Stimulated activated effector memory CD8-positive, alpha-beta T cell treated with anti-CD3 and anti-CD28 coated beads, Interleukin-12 subunit alpha, Interleukin-12 subunit beta, amount 100 ng/mL, for 72 hours (primary cell): ENCODE measurements around the gene GPR180.

Source experiments
- ATAC-seq: fragments of 150-1000 bp; cut with Tn5 transposase; 2 replicates; pipeline ENCODE4 v1.10.0; 2021
- DNase-seq, 2 donors: peaks; one replicate each; pipeline ENCODE4 v3.0.0; 2021 to 2022; ENCODE audit warnings: low spot score in 2 of 2
- H3K27ac Mint-ChIP-seq: one replicate; pipeline ENCODE4 v1.8.0; 2022; ENCODE audit warnings: mild to moderate bottlenecking, mixed read lengths
- H3K36me3 Mint-ChIP-seq: one replicate; pipeline ENCODE4 v1.8.0; 2022; ENCODE audit warnings: mild to moderate bottlenecking, mixed read lengths
- H3K4me1 Mint-ChIP-seq: one replicate; pipeline ENCODE4 v1.8.0; 2022; ENCODE audit warnings: mixed read lengths
- H3K4me3 Mint-ChIP-seq: one replicate; pipeline ENCODE4 v1.8.0; 2022; ENCODE audit warnings: mild to moderate bottlenecking, mixed read lengths
- H3K9me3 Mint-ChIP-seq: one replicate; pipeline ENCODE4 v1.8.0; 2022; ENCODE audit warnings: mixed read lengths

GPR180 gene

DNA sequence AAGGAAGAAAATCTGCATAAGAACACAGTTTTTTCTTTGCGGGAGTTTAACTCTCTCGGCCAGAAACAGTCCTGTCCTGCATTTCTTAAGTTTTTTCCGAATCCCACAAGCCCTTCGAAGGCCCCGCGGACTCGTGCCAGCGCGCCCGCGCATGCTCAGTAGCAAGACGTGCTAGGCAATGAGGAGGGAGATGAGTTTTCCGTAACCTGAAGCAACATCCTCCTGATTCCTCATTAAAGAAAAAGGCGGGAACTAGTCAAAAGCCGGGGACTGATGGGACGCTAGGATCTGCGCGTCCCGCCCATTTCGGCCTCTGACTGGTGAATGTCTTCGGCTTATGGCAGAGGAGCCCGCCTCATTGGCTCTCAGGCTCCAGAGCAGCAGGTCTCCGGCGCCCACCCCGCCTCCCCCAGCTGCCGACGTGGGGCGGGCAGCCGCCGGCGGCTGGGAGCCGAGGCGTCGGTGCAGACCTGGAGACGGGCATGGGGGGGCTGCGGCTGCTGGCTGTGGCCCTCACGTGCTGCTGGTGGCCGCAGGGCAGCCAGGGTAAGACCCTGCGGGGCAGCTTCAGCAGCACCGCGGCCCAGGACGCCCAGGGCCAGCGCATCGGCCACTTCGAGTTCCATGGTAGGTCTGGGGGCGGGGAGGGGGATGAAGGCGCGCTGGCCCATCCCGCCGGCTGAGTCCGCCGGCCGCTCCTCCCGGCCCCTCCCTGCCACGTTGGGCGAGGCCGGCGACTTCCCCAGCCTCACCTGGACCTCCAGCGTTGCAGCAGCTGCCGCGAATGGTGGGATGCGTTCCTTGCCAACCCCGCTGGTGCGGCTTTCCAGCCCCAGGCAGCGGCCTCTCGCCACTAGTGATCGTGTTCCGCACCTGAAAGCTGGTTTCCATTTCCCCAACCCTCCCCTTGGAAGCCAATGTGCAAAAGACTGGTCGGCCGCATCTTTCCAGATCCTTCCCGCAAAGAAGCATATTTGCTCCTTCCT lies at the start of gene GPR180:
Gene GPR180 (plus strand): TSS at position 412 of the 986 bp plus-strand sequence. CDS start 71 bp downstream, at position 483.
- H3K36me3 Mint-ChIP-seq, result peaks cover 28% of the 10 kb centered on the region
- H3K9me3 Mint-ChIP-seq, result peaks cover 4% of the 10 kb centered on the region
- peak; percentile 74 to 90 for DNase-seq
- peak; percentile 100 for ATAC-seq
- H3K4me1 Mint-ChIP-seq, result peaks cover 20% of the 10 kb centered on the region
- H3K27ac Mint-ChIP-seq, result peak within 1 kb of the TSS; percentile 83
- peak within 1 kb of the TSS; percentile 78 for H3K4me3 Mint-ChIP-seq

DNA sequence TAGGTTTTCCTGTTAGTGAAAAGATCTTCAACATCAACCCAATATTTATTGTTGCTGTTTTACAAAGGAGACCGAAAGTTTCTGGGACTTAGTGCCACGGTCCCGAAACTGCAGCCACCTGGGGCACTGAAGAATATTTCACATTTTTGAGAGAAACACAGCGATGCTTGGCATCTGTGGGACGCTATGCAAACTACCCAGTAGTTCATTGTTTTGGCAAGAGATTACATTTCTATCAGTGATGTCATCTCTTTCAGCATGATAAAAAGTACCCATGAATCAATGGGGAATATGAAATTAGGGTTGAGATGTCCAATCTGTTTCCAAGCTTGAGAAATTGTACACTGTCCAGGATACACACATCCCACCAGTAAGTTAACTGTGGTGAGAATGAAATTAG lies 49.6 kb upstream of the GPR180 start:
- DNase-seq (no peak), ATAC-seq (no peak)
- no peaks in the 10 kb centered on the region for H3K9me3 Mint-ChIP-seq
- H3K4me3 Mint-ChIP-seq, result no peak overlapping the region
- peaks cover 22% of the 10 kb centered on the region for H3K4me1 Mint-ChIP-seq
- no peak overlapping the region for H3K27ac Mint-ChIP-seq
- H3K36me3 Mint-ChIP-seq, result peaks cover 27% of the 10 kb centered on the region

DNA sequence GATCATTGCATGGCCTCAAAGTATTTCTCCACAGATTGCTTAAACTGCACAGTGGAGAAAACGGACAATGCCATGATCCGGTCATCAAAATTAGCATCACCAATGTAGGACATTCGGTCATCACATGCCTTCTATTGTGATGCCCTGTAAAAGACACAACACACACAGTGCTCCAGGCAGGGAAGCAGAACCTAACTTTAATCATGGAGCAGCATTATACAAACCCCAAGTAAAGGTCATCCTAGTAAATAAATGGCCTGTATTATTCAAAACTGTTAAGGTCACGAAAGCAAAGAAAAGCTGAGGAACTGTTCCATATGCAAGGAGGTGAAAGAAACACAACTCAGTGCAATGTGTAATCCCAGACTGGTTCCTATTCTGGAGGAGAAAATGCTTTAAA lies 47.9 kb upstream of the GPR180 start:
- no peak overlapping the region for H3K4me3 Mint-ChIP-seq
- no peak overlapping the region for H3K27ac Mint-ChIP-seq
- no peak for ATAC-seq
- peaks cover 17% of the 10 kb centered on the region for H3K36me3 Mint-ChIP-seq
- H3K4me1 Mint-ChIP-seq, result peaks cover 17% of the 10 kb centered on the region
- DNase-seq, result no peak
- no peaks in the 10 kb centered on the region for H3K9me3 Mint-ChIP-seq

DNA sequence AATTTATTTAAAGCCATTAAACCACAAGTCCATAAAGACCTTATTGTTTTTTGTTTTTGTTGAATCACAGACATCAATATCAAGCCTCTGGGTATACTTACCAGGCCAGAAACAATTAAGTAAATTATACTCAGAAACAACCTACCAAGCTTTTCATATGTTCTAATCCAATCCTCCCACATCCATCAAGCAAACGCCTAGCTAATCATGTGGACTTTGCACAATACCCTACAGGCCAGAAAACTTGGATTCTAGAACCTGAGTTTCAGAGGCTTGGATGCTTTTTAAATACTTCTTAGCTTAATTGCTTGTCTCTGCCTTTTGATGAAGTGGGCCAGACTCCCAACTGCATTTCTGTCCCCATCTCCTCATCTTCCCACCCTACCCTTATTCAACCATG lies 45.6 kb upstream of the GPR180 start:
- ATAC-seq, result no peak
- H3K4me3 Mint-ChIP-seq, result no peak overlapping the region
- H3K4me1 Mint-ChIP-seq, result peaks cover 10% of the 10 kb centered on the region
- H3K9me3 Mint-ChIP-seq, result no peaks in the 10 kb centered on the region
- H3K36me3 Mint-ChIP-seq, result no peaks in the 10 kb centered on the region
- no peak overlapping the region for H3K27ac Mint-ChIP-seq
- no peak for DNase-seq

DNA sequence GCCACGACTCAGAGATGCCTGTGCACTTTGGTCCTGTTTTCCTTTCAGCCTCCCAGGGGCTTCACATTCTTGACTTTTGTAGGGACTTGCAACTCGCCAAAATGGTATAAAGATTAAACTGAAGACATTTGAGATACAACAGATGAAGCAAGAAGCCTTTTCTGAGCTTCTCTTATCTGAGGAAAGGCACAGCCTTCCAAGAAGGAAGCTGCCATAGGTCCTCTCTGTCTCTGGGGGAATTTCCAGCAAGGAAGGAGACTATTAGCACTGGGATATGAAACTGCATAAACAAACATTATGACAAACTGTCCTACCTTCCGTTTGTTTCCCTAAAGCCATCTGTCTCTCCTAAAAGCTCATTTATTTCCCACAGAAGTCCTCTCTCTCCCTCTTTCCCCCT lies 45.0 kb upstream of the GPR180 start:
- DNase-seq (no peak), ATAC-seq (no peak)
- no peaks in the 10 kb centered on the region for H3K9me3 Mint-ChIP-seq
- no peaks in the 10 kb centered on the region for H3K36me3 Mint-ChIP-seq
- no peak overlapping the region for H3K4me3 Mint-ChIP-seq
- H3K27ac Mint-ChIP-seq, result no peak overlapping the region
- H3K4me1 Mint-ChIP-seq, result peaks cover 10% of the 10 kb centered on the region

DNA sequence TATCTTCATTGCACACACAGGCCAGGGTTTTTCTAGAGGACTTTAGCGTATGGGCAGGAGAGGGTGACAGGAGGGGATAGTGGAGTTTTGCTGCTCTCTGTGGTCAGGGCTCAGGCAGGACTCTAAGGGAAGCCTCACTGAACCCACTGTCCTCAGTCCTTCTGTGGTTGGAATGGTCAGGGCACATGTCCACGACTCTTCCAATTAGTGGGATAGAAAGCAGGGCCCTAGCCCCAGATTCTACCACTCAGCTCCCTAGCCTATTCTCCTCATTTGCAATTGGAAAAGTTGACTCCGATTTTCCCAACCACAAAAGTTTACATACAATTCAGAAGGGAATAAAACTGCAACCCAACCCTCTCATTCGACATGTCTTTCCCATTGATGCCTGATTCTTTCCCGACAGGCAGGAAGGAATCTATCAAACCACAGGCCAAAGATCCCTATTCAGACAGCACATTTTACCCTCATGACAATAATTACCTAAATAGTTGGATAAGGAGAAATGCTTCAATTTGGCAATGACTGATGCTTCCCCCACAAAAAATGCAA lies 43.9 kb upstream of the GPR180 start:
- no peak for ATAC-seq
- Mint-ChIP-seq H3K36me3 (peaks cover under 1% of the 10 kb centered on the region), H3K4me1 (peaks cover 10% of the 10 kb centered on the region), H3K9me3 (no peaks in the 10 kb centered on the region), H3K4me3 (no peak overlapping the region), H3K27ac (no peak overlapping the region)
- no peak for DNase-seq

DNA sequence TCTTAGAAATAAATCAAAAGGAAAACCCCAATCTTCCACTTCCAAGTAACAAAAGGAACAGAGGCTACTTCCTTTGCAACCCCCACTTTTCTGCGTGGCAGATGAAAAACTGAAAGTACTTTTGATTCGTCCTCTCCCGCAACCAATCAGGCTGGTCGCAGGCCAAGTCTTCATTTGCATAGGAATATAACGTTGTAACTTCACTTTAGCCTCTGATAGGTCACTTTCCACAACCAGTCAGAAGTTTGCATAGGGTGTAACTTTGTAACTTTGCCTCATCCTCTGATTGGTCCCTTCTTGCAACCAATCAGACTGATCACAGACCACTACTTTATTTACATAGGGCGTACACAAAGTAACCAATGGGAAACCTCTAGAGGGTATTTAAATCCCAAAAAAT lies 42.9 kb upstream of the GPR180 start:
- no peak for DNase-seq
- H3K36me3 Mint-ChIP-seq, result peaks cover 8% of the 10 kb centered on the region
- H3K27ac Mint-ChIP-seq, result peak overlapping the region; percentile 45
- H3K4me1 Mint-ChIP-seq, result peaks cover 10% of the 10 kb centered on the region
- no peaks in the 10 kb centered on the region for H3K9me3 Mint-ChIP-seq
- peak; percentile 37 for ATAC-seq
- no peak overlapping the region for H3K4me3 Mint-ChIP-seq

DNA sequence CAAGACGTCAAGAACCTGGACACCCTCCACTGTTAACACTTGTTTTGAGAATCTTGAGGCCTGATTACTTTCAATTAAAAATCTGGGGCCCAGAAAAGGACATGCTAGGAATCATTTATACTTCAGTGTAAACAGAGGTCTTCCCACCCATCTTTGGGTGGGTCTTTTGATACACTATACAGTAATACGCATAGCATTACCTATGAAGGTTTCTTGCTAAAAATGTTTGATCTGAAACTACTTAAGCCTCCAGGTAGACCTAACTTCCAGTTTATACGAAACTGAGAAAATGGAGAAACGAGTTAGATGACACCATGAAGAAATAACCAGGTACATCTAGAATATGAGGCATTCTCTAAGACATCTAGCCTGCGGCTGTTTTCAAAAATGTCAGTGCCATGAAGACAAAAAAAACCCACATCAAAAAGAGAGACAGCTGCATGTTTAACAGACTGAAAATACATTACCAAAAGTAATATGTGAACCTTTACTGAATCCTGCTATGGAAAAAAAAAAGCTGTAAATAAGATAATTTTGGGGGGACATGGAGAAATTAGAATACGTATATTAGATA lies 42.3 kb upstream of the GPR180 start:
- DNase-seq (no peak), ATAC-seq (no peak)
- Mint-ChIP-seq H3K27ac (no peak overlapping the region), H3K4me1 (peaks cover 10% of the 10 kb centered on the region), H3K36me3 (peaks cover 8% of the 10 kb centered on the region), H3K4me3 (no peak overlapping the region), H3K9me3 (no peaks in the 10 kb centered on the region)

DNA sequence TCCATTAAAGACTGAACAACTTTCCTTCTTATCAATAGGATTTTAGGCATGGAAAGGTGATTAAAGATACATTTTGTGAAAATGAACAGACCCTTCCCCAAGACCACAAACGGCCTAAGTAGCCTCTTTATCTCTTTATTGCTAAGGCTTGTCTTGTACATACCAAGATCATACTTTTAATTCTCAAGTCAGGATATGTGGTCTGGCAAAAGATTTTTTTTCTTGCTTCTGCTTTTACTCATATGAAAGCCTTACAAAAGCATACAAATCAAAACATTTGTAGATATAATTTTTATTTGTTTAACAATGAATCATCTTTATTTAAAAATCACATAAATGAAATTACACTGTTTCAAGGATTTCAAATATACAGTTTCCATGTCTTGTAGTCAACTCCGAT lies 41.5 kb upstream of the GPR180 start:
- H3K36me3 Mint-ChIP-seq, result peaks cover 8% of the 10 kb centered on the region
- no peak for ATAC-seq
- no peak overlapping the region for H3K27ac Mint-ChIP-seq

DNA sequence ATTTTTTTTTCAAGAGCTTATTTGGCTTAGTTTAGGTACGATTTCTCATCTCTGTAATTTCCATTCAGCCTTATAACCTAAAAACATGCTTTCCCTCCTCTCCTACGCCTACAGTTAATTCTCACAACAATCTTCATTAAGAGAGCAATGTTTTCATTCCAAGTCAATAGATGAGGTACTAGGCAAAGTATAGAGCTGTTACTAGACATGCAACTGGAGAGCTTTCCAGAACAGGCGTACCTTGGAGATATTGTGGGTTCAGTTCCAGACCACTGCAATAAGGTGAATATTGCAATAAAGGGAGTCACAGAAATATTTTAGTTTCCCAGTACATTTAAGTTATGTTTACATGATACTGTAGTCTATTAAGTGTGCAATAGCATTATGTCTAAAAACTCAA lies 40.5 kb upstream of the GPR180 start:
- ATAC-seq (no peak), DNase-seq (no peak)
- H3K27ac Mint-ChIP-seq, result no peak overlapping the region
- no peak overlapping the region for H3K4me3 Mint-ChIP-seq
- peaks cover 9% of the 10 kb centered on the region for H3K36me3 Mint-ChIP-seq
- no peaks in the 10 kb centered on the region for H3K9me3 Mint-ChIP-seq
- peaks cover 10% of the 10 kb centered on the region for H3K4me1 Mint-ChIP-seq

More for the DNA sequence above, 41.5 kb upstream of the GPR180 start:
- peaks cover 10% of the 10 kb centered on the region for H3K4me1 Mint-ChIP-seq
- DNase-seq, result no peak
- no peaks in the 10 kb centered on the region for H3K9me3 Mint-ChIP-seq
- H3K4me3 Mint-ChIP-seq, result no peak overlapping the region

DNA sequence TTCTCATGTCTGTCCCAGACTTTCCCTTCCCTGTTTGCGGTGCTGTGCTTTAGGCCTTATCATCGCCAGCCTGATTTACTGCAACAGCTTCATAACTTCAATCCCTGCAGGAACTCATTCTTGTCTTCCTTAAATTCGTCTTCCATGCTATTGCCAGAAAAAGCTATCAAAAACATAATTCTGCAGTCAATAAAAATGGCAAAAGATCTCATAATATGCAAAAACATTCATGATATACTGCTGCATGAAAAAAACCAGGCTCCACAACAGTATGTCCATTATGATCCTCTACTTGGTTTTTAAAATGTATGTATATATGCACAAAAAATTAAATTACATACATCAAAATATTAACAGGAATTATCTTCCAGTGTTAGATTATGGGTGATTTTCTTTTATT lies 34.1 kb upstream of the GPR180 start:
- H3K4me1 Mint-ChIP-seq, result no peaks in the 10 kb centered on the region
- no peak overlapping the region for H3K27ac Mint-ChIP-seq
- peaks cover 47% of the 10 kb centered on the region for H3K36me3 Mint-ChIP-seq
- H3K9me3 Mint-ChIP-seq, result no peaks in the 10 kb centered on the region
- H3K4me3 Mint-ChIP-seq, result no peak overlapping the region
- no peak for ATAC-seq
- no peak for DNase-seq

DNA sequence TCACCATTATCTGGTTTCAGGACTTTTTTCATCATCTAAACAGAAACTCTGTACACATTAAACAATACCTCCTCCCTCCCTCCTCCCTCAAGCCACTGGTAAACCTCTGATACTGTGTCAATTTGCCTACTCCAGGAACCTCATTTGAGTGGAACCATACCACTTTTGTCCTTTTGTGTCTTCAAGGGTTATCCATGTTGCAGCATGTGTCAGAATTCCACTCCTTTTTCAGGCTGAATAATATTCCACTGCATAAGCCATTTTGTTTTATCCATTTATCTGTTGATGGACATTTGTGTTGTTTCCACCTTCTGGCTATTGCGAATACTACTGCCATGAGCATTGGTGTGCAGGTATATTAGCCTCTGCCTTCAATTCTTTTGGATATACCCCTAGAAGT lies 33.2 kb upstream of the GPR180 start:
- H3K36me3 Mint-ChIP-seq, result peaks cover 49% of the 10 kb centered on the region
- ATAC-seq, result no peak
- no peak for DNase-seq
- H3K27ac Mint-ChIP-seq, result no peak overlapping the region
- no peaks in the 10 kb centered on the region for H3K9me3 Mint-ChIP-seq
- H3K4me3 Mint-ChIP-seq, result no peak overlapping the region
- H3K4me1 Mint-ChIP-seq, result no peaks in the 10 kb centered on the region

DNA sequence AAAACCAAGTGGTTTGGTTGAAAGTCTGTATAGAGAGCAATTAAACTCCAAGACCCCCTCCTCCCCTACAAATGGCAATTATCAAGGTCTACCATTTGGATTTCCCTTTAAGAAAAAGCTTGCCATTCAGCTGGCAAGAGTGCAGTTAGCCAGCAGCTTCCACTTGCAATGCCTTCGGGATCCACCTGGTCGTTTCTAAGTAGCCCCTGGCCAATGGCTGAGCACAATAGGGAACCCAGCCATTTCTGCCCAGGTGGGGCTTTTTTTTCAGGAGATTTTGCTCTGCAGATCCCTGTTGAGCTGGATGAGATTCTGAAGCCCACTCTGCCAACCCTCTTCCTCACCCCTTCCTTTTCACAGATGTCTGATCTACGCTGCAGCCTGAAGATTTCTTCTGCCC lies 32.0 kb upstream of the GPR180 start:
- H3K4me3 Mint-ChIP-seq, result no peak overlapping the region
- ATAC-seq (no peak), DNase-seq (no peak)
- no peaks in the 10 kb centered on the region for H3K4me1 Mint-ChIP-seq
- no peaks in the 10 kb centered on the region for H3K9me3 Mint-ChIP-seq
- H3K27ac Mint-ChIP-seq, result no peak overlapping the region
- H3K36me3 Mint-ChIP-seq, result peaks cover 59% of the 10 kb centered on the region

DNA sequence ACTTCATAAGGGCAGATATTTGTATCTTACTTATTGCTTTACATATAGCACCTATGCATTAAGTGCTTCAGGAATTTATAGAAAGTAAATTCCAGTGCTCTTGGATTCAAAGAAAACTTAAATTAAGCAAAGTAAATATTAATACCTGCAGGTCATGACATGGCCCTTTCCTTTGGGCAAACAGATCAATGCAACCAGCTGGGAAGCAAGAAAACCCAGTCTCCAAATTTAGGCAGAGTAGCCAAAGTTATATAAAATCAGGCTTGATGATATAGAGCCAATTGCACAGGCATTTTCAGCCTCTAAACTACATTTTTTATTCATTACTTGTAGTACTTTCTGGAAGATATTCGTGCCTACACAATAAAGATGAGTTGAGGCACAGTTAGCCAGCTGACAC lies 22.6 kb upstream of the GPR180 start:
- no peak overlapping the region for H3K4me3 Mint-ChIP-seq
- ATAC-seq, result no peak
- H3K9me3 Mint-ChIP-seq, result no peaks in the 10 kb centered on the region
- H3K4me1 Mint-ChIP-seq, result no peaks in the 10 kb centered on the region
- no peak for DNase-seq
- H3K27ac Mint-ChIP-seq, result no peak overlapping the region
- peaks cover 100% of the 10 kb centered on the region for H3K36me3 Mint-ChIP-seq

DNA sequence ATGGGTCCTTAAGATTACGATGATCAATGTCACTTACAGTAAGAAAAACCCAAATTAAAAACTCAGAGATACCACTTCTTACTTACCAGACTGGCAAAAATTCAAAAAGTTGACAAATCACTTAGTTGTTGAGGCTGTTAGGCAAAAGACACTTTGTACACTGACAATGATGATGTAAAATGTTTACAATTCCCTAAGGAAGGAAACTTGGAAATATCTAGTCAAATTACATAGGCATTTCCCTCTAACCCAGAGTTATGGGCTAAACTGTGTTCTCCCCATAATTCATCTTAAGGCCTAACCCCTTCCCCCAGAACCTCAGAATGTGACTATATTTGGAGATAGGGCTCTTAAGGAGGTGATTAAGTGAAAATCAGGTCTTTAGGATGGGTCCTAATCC lies 17.7 kb upstream of the GPR180 start:
- Mint-ChIP-seq H3K4me1 (peaks cover 19% of the 10 kb centered on the region), H3K9me3 (no peaks in the 10 kb centered on the region), H3K36me3 (peaks cover 100% of the 10 kb centered on the region), H3K4me3 (no peak overlapping the region), H3K27ac (no peak overlapping the region)
- DNase-seq (no peak), ATAC-seq (no peak)
